Skin epidermis (tissue), 12 donors: ENCODE results near the gene HELZ.
"Not testable (repeated sequence)": the region's sequence is repeated elsewhere in the genome, so short reads cannot be mapped to it uniquely, and the experiment has no call there.

Experiments
- H3K27ac ChIP-seq, 21 experiments: fragments of 200-600 bp; sonication (generic) in 11 of 21; one replicate each; pipeline ENCODE4 v1.5.0; 2020; ENCODE audit warnings: mild to moderate bottlenecking in 3 of 21, inconsistent platforms in 2 of 21, moderate library complexity in 2 of 21
- H3K4me3 ChIP-seq, 7 experiments: fragments of 200-600 bp; sonication (generic) in 2 of 7; one replicate each; pipeline ENCODE4 v1.5.0; 2020; ENCODE audit warnings: inconsistent platforms in 2 of 7, mild to moderate bottlenecking in 2 of 7, moderate library complexity in 1 of 7

The HELZ gene

DNA sequence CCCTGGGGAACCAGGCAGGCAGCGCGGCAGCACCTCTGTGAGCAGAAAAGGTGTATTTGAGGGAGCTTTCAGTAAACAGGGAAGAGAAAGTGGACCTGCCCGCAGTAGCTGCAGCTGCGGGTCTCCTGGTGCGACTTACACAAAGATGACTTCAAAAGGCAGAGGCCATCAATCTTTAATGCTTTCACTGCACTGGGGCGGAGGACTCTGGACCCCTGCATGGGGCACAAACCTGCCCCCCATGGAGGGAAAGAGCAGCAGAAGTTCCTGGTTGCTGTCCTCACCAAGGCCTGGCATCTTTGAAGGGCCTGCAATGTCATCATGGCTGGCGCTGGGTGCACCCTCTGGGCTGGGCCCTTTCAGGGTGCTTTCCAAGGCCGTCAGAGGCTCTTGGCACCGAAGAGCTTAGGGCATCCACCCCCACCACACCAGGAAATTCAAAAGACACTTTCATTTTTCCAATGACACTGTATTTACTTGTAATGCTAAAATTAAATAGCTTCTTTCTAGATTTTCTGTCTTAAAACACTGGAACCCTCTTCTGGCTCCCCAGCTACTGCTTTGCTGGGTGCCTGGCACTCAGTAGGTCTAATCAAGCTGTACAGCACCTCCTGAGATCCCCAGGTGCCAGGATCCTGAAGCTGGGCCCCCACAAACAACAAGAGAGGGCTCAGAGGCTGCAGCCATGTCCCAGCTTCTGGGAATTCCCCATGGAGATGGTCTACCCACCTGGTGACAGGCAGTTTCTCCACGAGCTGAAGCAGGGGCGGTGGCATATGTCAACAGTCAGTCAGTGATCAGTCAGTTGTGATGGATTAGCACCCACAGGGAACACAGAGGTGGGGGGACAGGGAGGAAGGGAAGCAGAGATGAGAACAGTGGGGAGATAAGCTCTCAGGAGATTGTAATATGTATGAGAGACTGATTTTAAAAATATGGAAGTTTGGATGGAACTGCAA lies 202.8 kb downstream of the HELZ start:
- Histone ChIP-seq H3K27ac (no peak overlapping the region), H3K4me3 (no peak overlapping the region)

DNA sequence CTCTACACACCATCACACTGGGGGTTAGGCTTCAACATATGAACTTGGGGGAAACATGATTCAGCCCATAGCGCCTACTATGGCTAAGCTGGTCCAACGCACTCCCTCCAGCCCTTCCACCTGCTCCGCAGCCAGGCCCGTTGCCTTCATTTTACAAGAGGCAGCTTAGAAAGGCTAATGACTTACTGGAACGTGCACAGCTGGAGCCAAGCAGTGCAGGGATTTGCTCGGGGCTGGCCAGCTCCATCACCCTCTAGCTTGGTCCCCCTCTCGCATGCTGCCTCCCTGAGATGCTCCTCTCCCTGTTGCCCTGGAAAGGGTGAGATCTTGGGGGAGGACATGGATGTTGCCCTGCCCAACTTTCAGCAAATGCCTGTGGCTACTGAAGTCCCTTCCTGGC lies 203.5 kb downstream of the HELZ start:
- Histone ChIP-seq H3K27ac (no peak overlapping the region), H3K4me3 (no peak overlapping the region)

DNA sequence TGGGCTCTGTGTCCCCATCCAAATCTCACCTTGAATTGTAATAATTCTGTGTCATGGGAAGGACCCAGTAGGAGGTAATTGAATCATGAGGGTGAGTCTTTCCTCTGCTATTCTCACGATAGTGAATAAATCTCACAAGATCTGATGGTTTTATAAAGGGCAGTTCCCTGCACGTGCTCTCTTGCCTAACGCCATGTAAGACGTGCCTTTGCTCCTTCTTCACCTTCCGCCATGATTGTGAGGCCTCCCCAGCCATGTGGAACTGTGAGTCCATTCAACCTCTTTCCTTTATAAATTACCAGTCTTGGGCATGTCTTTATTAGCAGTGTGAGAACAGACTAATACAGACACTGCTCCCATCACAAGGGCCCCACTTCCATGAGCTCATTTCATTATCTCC lies 203.9 kb downstream of the HELZ start:
- not testable (repeated sequence) for H3K27ac ChIP-seq, H3K4me3 ChIP-seq

DNA sequence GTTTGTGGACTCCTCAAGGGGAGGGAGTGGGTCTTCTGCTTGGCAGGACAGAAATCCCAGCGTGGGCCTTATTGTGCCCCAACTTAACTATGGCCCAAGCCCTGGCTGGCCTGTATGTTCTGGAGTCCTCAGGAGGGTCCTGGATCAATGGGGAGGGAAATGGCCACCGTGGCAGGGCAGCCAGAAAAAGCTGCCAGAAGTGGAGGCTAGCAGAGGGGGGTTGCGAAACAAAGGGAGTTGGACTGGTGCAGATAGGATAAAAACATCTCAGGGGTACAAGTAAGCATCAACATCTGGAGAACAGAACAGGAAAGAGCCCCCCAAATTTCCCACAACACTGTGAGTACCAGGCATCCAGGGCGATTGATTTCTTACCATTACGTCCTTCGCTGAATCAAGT lies 204.3 kb downstream of the HELZ start:
- H3K27ac ChIP-seq: no peak overlapping the region
- no peak overlapping the region for H3K4me3 ChIP-seq

DNA sequence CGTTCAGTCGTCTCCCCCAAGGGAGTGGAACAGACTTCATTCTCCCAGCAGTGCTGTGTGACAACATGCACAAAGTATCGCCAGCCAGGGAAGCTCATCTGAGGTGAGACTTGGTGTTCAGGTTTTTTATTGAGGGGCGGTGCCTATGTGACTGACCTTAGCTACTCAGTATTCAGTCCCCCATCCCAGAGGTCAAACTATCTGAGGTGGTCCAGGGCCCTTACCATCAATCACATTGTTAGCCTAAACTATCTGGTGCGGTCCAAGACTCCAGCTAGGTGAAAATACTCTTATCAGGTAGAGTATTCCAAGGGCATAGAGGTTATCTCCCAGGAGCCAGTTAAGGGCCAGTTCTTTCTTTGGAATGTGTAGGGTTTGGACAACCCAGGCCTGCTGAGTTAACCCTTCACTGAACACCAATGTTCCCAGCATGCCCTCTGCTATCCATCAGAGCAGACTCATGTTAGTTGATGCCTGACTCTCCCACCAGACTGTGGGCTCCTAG lies 206.1 kb downstream of the HELZ start:
- no peak overlapping the region for H3K27ac ChIP-seq
- no peak overlapping the region for H3K4me3 ChIP-seq

DNA sequence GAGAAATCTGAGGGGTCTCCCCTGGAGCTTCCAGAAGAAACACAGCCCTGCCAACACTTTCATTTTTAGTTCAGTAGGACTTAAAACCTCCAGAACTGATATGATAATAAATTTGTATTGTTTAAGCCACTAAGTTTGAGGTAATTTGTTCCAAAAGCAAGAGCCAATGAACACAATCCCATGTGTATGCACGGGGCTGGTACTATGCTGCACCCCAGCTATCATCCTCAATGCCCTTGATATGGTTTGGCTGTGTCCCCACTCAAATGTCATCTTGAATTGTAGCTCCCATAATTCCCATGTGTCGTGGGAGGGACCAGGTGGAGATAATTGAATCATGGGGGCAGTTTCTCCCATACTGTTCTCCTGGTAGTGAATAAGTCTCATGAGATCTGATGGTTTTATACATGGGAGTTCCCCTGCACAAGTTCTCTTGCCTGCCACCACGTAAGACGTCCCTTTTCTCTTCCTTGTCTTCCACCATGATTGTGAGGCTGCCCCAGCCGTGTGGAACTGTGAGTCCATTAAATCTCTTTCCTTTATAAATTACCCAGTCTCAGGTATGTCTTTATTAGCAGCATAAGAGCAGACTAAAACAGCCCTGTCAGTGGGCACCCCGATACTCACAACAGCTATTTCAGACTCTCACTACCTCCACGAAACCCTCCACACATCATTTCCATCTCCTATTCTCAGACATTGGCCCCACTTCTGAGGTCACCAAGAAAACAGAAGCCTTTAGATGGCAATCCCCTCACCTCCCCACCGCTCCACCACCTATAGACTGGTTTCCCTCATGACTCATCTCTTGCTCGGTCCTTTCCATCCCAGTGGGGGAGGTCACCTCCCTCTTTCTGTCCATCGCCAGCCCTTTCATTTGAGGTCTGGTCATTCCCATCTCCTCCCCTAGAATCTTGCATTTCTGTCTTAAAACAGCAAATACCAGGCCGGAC lies 209.6 kb downstream of the HELZ start:
- Histone ChIP-seq H3K4me3 (no peak overlapping the region), H3K27ac (no peak overlapping the region)

DNA sequence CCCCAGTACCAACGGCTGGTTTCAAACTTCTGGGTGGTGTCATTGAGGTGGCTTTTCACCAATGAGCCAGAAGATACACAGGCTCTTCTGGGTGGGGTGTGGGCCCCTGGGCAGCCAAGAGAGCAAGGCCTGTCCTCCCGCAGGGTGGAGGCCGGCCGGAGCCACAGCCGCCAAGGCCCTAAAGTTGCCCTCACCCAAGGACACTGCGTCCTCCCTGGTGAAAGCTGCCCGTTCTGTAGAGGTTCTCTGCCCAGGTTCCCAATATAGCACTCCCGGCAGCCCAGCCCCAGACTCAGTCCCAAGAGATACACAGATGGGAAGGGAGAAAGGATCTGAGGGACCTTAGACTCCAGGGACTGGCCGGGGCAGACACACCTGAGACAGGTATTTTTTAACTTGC lies 211.4 kb downstream of the HELZ start:
- H3K4me3 ChIP-seq: no peak overlapping the region
- H3K27ac ChIP-seq: no peak overlapping the region

DNA sequence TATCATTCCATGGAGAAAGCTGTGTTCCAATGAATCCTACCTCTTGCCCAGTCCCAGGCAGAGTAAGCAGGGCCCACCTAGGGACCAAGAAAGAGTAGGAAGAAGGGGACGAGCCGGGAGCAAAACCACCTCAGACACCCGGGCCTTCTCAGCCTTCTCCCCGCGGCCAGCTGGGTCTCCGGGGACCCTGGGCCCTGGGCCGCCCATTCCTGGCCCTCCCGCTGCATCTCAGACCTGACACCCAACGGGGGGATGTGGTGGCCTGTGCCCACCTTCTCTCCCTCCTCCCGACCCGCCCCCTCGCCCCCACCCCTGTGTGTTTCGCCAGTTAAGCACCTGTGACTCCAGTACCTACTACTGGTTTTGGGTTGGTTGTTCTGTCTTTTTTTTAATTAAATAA lies 212.0 kb downstream of the HELZ start:
- no peak overlapping the region for H3K27ac ChIP-seq
- H3K4me3 ChIP-seq: no peak overlapping the region

DNA sequence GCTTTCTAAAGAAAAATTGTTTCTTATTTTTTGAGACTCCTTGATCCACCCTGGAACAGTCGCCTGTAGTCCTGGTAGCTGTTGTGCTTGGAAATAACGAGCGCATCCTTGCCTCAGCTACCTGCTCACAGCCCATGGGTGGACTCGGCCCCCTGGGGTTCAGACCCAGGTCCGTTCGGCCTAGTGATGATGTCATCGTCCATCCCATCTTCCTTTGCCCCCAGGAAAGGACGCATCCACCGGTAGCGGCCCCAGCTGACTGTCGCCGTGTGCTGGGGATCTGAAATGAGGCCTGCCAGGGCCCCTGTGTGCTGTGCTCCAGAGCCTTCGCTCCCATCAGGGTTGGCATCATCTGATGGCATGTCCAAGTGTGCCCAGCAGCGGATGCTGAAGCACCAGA lies 212.6 kb downstream of the HELZ start:
- no peak overlapping the region for H3K4me3 ChIP-seq
- no peak overlapping the region for H3K27ac ChIP-seq

DNA sequence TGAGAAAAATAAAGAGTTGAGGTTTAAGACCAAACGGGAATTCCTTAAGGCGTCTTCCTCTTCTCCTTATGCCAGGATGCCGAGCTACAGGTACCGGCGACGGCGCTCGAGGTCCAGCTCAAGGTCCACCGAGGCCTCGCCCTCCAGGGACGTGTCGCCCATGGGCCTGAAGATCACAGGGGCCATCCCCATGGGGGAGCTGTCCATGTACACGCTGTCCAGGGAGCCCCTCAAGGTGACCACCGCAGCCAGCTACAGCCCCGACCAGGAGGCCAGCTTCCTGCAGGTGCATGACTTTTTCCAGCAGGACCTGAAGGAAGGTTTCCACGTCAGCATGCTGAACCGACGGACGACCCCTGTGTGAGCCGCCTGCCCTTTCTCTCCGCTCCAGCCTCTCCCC lies 214.4 kb downstream of the HELZ start:
- H3K4me3 ChIP-seq: no peak overlapping the region

DNA sequence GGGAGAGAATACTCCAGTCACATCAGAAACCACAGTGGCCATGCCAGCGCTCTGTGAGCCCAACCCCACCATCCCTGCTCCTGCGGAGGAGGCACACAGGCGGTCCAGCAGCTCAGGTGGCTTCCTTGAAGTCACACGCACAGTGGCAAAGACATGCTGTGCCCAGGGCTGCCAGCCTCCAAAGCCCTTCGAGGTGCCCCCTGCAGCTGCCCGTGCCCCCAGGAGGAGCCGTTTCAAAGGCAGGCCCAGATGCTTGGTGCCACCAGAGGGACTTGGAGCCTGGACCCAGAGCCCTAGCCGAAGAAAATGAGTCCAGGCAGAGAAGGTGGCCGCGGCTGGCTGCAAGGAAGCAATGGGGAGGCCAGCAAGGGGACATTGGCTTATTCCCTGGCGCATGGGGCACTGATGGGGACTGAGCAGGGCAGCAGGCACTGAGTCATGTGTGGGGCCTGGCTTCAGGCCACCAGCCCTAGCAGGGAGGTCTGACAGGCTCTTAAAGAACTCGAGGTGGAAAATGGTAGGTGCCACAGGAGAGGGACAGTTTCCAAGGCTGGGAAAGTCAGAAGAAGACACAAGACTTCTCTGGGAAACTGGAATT lies 217.9 kb downstream of the HELZ start:
- Histone ChIP-seq H3K27ac (no peak overlapping the region), H3K4me3 (no peak overlapping the region)

More for the DNA sequence above, 214.4 kb downstream of the HELZ start:
- H3K27ac ChIP-seq: no peak overlapping the region

DNA sequence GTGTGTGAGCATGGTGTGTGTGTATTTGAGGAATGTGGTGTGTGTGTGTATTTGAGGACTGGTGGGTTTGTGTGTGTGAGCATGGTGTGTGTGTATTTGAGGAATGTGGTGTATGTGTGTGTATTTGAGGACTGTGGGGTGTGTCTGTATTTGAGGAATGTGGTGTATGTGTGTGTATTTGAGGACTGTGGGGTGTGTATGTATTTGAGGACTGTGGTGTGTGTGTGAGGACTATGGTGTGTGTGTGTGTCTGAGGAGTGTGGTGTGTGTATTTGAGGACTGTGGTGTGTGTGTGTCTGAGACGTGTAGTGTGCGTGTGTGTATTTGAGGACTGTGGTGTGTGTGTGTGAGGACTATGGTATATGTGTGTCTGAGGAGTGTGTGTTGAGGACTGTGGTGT lies 218.7 kb downstream of the HELZ start:
- Histone ChIP-seq H3K27ac (no peak overlapping the region), H3K4me3 (no peak overlapping the region)

DNA sequence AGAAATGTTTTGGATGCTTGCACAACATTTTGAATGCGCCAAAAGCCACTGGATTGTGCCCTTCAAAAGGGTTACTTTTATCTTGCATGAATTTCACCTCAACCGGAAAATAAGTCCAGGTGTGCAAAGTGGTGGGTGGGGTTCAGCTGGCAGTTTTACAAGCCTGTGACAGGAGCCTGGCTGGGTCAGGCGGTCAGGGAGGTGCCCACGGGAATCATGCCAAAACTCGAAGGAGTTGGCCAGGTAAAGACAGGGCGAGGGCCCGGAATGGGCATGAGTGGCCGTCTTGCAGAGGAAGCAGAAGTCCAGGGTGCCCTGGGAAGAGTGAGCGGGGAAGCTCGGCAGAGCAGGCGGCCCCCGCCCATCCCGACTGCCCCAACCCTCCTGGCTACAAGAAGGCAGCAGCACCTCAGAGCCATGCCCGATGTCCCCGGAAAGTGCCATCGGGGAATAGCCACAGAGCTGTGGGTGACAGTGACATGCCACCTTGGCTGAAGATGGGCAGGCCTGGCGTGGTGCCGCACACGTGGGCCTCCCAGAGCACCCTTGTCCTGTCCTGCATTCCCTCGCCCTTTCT lies 219.7 kb downstream of the HELZ start:
- Histone ChIP-seq H3K27ac (no peak overlapping the region), H3K4me3 (no peak overlapping the region)

DNA sequence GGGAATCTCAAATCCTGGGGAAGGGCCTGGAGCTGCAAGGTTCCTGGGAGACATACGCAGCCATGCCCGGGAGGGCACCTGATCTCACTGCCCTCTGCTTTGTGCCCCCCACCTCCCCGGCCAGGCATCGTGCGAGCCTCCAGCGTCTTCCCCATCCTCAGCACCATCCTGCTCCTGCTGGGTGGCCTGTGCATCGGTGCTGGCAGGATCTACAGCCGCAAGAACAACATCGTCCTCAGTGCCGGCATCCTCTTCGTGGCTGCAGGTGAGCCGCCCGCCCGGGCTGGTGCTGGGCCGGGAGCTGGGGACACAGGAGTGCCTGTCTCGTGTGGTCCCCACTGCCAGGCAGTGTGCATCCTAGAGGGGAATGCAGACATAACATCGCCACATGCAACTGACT lies 220.3 kb downstream of the HELZ start:
- Histone ChIP-seq H3K27ac (no peak overlapping the region), H3K4me3 (no peak overlapping the region)

DNA sequence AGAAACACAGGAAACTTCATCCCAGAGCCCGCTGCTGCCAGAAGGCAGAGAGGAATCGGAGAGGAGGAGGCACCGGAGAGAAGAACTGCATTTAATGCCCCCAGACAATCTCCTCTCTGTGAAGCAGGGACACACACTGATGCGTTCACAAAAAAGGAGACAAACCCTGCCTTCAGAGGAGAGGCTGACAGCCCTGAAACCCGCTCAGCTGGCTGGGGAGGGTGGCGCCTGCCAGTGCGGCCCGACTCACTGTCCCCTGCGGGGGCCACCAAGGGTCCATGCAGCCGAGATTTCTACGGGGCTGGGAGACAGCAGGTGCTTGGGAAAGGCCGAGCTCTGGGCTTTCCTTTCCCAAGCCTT lies 222.6 kb downstream of the HELZ start:
- no peak overlapping the region for H3K4me3 ChIP-seq
- H3K27ac ChIP-seq: no peak overlapping the region

DNA sequence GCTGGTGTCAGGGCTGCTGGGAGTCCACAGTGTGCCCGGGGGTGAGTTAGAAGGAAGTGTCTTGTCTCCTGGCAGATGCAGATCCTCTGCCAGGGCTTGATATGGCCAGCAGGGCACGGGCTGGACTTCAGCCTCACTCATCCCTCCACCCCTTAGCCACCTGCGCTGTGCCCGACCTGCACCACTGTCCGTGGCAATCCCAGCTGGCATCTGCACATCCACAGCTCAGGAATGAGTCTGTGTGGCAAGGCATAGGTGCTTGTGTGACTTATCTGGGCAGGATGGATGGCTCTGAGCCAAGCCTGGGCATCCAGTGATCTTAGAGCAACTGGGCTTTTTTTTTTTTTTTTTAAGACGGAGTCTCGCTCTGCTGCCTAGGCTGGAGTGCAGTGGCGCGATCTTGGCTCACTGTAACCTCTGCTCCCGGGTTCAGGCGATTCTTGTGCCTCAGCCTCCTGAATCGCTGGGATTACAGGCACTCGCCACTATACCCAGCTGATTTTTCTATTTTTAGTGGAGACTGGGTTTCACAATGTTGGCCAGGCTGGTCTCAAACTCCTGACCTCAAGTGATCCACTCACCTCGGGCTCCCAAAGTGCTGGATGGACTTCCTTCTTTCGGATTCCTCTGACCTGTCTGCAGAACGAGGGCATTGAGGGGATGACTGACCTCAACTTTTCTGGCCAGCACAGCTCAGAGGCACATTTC lies 223.1 kb downstream of the HELZ start:
- no peak overlapping the region for H3K27ac ChIP-seq
- no peak overlapping the region for H3K4me3 ChIP-seq

DNA sequence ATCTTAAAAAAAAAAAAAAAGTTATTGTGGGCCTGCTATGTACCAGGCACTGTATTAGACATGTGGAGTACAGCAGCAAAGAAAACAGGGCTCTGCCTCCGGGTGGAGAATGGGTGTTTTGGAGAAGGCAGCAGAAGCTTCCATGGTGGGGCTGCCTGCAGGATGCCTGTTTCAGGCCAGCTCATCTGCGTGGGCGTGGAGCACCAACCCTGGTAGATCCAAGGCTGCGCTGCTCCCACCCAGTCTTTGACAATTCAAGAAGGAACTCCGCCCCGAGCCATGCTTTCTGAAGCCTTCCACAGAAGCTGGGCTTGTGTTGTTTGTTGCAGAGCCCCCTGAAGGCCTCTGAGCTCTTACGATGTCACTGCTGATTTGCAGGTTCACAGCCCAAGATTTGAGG lies 223.8 kb downstream of the HELZ start:
- no peak overlapping the region for H3K4me3 ChIP-seq
- H3K27ac ChIP-seq: no peak overlapping the region
